Fibroblast of pulmonary artery (primary cell): ENCODE measurements around the gene TAF4B.
"Not testable (repeated sequence)": the region's sequence is repeated elsewhere in the genome, so short reads cannot be mapped to it uniquely, and the experiment has no call there.

ENCODE experiments used
- DNase-seq: peaks from one replicate; pipeline ENCODE4 v3.0.0-alpha.2; 2010; ENCODE audit warnings: low read depth
- H3K4me3 ChIP-seq: replicated peaks from 2 replicates; pipeline ENCODE4 v1.5.1; 2011; ENCODE audit warnings: low read depth, mild to moderate bottlenecking, control low read depth, low read length, moderate library complexity
- TF ChIP-seq, protein P1 (sequence below): IDR thresholded peaks from 2 replicates; pipeline ENCODE4 v1.5.1; 2011; ENCODE audit warnings: mild to moderate bottlenecking, control low read depth, low read length, inconsistent platforms; ENCODE audit errors: missing control alignments

TAF4B gene

DNA sequence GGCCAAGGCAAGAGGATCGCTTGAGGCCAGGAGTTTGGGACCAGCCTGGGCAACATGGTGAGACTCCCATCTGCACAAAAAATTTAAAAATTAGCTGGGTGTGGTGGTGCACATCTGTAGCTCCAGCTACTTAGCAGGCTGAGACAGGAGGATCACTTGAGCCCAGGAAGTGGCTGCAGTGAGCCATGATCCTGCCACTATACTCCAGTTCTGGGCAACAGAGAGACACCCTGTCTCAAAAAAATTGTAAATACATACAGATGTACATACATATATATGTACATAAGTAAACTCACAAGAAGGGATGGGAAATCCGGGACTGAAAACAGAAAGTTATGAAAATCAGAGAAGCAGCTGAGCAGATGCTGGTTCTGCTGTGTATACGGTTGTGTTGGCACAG lies 29.6 kb upstream of the TAF4B start:
- no peak for DNase-seq
- TF ChIP-seq, protein P1, sequence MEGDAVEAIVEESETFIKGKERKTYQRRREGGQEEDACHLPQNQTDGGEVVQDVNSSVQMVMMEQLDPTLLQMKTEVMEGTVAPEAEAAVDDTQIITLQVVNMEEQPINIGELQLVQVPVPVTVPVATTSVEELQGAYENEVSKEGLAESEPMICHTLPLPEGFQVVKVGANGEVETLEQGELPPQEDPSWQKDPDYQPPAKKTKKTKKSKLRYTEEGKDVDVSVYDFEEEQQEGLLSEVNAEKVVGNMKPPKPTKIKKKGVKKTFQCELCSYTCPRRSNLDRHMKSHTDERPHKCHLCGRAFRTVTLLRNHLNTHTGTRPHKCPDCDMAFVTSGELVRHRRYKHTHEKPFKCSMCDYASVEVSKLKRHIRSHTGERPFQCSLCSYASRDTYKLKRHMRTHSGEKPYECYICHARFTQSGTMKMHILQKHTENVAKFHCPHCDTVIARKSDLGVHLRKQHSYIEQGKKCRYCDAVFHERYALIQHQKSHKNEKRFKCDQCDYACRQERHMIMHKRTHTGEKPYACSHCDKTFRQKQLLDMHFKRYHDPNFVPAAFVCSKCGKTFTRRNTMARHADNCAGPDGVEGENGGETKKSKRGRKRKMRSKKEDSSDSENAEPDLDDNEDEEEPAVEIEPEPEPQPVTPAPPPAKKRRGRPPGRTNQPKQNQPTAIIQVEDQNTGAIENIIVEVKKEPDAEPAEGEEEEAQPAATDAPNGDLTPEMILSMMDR, result no peak
- no peak overlapping the region for H3K4me3 ChIP-seq

DNA sequence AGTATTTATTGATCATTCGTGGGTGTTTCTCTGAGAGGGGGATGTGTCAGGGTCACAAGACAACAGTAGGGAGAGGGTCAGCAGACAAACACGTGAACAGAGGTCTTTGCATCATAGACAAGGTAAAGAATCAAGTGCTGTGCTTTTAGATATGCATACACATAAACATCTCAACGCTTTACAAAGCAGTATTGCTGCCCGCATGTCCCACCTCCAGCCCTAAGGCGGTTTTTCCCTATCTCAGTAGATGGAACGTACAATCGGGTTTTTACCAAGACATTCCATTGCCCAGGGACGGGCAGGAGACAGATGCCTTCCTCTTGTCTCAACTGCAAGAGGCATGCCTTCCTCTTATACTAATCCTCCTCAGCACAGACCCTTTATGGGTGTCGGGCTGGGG lies 24.2 kb upstream of the TAF4B start:
- not testable (repeated sequence) for H3K4me3 ChIP-seq, DNase-seq

DNA sequence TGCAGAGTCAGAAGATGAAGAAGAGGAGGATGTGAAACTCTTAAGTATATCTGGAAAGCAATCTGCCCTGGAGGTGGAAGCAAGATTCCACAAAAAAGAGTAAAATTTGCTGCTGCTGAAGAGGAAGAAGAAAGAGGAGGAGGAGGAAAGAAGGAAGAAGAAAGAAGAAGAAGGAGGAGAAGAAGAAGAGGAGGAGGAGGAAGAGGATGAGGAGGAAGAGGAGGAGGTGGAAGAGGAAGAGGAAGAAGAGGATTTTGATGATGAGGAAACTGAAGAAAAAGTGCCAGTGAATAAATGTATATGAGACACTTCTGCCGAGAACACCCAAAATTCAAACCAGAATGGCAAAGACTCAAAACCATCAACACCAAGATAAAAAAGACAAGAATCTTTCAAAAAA lies 20.9 kb upstream of the TAF4B start:
- no peak for DNase-seq
- H3K4me3 ChIP-seq, result no peak overlapping the region
- TF ChIP-seq, protein P1, result no peak

DNA sequence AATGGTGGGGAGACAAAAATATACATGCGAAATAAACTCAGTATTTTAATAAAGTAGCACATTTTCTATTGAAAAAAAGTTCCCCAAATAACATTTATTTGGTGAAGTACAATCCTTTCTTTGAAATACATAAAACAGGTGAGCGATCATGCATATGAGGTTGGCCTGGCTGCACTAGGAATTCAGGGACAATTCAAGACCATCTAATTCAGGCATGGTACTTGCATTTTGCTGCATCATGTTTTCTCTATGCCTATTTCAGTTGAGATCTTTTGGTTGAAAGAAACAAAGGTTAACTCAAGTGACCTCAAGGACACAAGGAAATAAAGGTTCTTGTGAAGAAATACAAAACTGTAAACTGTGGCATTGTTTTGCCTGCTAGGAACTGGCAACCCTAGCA lies 19.8 kb upstream of the TAF4B start:
- H3K4me3 ChIP-seq, result no peak overlapping the region
- TF ChIP-seq, protein P1, result no peak
- DNase-seq, result no peak

DNA sequence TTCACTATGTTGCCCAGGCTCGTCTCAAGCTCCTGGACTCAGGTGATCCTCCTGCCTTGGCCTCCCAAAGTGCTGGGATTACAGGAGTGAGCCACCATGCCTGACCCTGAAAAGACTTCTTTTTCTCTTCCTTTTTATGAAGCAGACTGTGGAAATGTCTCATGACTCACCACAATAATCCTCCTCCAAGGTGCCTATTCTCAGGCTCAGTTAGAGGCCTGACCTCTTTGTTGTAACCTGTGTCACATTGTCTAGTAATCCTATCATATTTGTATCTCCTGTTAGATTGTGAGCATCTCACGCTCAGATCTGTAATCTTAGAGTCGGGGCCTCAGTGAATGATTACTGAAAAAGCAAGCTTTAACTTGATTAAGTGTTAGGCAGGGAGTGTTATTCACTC lies 18.3 kb upstream of the TAF4B start:
- TF ChIP-seq, protein P1, result no peak
- no peak overlapping the region for H3K4me3 ChIP-seq
- no peak for DNase-seq

DNA sequence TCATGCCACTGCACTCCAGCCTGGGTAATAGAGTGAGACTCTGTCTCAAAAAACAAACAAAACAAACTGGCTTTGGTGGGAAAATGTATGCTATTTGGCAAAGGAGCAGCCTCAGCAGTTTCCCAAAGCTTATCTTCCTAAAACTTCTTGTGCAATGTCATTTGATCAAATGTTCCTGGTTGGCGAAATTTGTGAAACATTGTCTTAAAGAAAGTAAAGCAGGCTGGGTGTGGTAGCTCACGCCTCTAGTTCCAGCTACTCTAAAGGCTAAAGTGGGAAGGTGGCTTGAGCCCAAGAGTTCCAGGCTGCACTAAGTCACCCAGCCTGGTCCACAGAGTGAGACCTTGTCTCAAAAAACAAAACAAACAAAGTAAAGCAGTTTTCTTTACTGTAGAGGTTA lies 17.3 kb upstream of the TAF4B start:
- DNase-seq, result no peak
- TF ChIP-seq, protein P1, result no peak

DNA sequence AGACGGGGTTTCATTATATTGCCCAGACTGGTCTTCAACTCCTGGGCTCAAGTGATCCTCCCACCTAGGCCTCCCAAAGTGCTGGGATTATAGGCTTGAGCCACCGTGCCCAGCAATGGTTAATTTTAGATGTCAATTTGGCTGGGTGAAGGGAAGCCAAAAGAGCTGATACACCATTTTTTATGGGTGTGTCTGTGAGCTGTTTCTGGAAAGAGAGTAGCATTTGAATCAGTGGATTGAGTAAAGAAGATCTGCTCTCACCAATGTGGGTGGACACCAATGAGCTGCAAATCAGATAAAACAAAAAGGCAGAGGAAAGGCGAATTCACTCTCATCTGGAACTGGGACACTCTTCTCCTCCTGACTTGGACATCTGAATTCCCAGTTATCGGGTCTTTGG lies 16.1 kb upstream of the TAF4B start:
- H3K4me3 ChIP-seq, result no peak overlapping the region
- TF ChIP-seq, protein P1, result no peak
- DNase-seq, result no peak

More for the DNA sequence above, 17.3 kb upstream of the TAF4B start:
- no peak overlapping the region for H3K4me3 ChIP-seq
